ENCODE results near the gene PDXK.

The PDXK gene

GRCh38 chr21:43785134-43785533 lies 66.2 kb downstream of the PDXK start:
- DNase-seq: no peak

GRCh38 chr21:43786300-43786806 lies 67.4 kb downstream of the PDXK start:
- no peak for DNase-seq

DNA sequence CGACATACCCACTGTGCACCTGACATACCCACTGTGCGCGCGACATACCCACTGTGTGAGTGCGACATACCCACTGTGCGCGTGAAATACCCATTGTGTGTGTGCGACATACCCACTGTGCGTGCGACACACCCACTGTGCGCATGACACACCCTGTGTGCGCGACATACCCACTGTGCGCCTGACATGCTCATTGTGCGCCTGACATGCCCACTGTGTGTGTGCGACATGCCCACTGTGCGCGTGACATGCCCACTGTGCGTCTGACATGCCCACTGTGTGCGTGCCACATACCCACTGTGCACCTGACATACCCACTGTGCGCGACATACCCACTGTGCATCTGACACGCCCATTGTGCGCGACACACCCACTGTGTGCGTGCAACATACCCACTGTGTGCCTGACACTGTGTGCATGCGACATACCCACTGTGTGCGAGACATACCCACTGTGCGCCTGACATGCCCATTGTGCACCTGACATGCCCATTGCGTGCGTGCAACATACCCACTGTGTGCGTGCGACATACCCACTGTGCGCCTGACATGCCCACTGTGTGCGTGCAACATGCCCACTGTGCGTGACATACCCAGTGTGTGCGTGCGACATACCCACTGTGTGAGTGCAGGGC lies 68.0 kb downstream of the PDXK start:
- no peak for DNase-seq

- peak; percentile 90 for DNase-seq
Observed at GRCh38 chr21:43789276-43790009, 70.5 kb downstream of the PDXK start, which contains the start of gene RRP1. Gene RRP1 (plus strand): TSS chr21:43789577. CDS start chr21:43789630, 53 bp downstream.

GRCh38 chr21:43790010-43790524 lies 71.1 kb downstream of the PDXK start:
- no peak for DNase-seq

- no peak for DNase-seq
Observed at GRCh38 chr21:43792406-43792805, 73.5 kb downstream of the PDXK start.

DNA sequence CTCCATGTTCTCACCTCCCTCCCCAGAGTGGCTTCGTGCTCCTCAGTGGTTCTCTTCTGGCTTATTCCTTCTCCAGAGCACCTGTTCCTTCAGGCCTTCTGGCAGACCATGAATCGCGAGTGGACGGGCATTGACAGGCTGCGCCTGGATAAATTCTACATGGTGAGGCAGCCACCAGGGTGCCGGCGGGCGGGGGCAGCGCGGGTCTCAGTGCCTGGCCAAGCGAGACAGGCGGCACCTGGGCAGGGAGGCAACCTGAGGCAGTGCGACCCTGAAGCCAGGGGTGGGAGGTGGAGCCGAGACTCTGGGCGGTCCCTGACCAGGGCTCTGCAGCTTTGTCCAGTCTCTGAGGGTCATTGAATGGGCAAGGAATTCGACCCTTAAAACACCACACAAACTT lies 74.3 kb downstream of the PDXK start:
- no peak for DNase-seq

DNA sequence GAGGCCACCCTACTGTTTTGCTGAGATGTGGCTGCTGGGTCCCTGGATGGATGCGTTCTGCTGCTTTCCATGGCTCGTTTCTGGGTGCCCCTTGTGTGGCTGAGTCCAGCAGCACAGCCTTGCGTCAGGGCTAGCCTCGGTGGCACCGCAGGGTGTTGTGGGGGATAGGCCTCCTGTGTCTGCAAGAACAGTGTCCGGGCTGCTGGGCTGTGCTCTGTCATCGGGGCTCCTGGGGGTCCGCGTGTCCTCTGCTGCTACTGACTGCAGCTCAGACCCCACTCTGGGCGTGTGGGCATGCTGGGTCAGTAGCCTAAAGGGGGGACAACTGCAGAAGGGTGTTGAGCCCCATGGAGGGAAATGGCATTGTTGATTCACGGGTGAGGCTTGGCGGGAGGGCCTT lies 75.4 kb downstream of the PDXK start:
- DNase-seq: no peak

DNA sequence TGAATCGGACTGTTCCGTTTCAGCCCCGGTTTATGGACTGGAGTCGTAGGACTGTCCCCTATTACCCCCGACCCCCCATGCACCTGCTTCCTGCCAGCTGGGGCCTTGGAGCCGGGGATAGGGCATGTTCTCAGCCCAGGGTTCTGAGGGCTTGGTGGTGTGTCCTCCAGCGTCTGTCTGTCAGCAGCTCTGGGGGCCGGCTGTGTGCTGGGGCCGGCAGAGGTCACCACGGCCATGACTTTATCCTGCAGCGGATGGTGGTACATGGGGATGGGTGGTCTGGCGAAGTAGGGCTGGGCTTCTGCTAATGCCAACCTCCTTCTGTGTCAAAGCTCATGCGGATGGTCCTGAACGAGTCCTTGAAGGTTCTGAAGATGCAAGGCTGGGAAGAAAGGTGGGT lies 75.9 kb downstream of the PDXK start:
- no peak for DNase-seq

- no peak for DNase-seq
Observed at GRCh38 chr21:43797415-43797814, 78.5 kb downstream of the PDXK start.

DNA sequence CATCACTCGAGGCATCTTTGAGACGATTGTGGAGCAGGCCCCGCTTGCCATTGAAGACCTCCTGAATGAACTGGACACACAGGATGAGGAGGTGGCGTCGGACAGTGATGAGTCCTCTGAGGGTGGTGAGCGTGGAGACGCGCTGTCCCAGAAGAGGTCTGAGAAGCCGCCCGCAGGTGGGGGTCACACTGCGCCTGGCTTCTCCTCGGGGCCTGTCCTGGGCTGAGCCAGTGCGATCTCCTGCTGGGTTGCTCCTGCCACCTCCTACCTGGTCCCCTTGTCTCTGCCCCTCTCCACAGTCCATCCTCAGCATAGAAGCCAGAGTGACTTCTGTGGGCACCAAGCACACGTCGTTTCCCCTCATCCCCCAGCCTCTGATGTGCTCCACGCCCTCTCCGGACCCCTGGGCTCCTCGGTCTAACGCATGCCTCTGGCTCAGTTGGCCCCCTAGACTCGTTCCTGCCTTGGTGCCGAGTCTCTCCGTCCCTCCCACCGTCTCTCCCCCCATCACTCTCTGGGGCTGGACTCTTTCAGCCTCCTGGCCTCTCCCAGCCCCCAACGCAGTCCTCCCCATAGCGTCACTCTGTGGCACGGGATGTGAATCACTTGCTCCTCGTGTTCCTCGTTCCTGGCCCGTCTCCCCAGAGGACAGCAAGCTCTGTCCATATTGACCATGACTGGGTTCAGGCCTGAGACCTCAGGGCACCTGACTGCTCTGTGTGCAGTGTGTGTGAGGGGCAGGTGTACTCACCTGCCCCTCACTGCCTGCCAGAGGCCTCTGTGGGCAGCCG lies 79.2 kb downstream of the PDXK start:
- DNase-seq: no peak

DNA sequence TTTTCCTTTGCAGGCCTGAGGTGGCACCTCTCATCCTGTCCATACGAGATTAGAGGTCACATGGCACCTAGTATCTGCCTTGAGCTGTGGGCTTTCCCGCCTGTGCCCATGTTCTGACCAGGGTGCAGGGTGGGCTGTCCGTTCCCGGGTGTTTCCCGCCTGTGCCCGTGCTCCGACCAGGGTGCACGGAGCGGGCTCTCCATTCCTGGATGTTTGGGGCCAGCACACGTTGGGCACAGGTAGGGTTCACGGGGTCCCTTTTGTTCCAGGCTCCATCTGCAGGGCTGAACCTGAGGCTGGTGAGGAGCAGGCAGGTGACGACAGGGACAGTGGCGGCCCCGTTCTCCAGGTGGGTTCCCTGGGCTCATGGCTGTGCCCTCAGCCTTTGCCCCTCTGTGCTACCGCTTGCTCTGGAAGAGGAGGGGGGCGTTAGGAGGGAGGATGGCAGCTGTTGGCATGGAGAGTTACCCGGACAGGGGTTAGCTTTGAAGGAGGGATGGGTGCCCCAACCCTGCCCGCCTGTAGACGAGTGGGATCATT lies 80.4 kb downstream of the PDXK start:
- DNase-seq: no peak

GRCh38 chr21:43800124-43800523 lies 81.2 kb downstream of the PDXK start:
- no peak for DNase-seq

DNA sequence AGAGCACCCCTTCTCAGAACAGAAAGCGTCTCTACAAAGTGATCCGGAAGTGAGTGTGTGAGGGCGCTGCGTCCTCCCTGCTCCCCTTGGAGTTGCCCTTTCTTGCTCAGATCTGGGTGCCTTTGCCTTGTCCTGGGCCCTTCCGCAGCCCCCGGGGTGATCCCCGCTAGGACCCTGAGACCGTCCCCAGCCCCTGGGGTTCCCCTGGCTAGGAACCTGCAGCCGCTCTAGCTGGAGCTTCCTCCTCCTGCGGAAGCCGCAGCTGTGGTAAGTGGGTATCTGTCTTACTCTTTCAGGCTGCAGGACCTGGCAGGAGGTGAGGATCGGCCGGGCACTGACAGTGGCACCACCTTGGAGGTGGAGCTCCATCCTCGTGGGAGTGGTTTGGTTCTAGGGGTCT lies 81.6 kb downstream of the PDXK start:
- DNase-seq: no peak

DNA sequence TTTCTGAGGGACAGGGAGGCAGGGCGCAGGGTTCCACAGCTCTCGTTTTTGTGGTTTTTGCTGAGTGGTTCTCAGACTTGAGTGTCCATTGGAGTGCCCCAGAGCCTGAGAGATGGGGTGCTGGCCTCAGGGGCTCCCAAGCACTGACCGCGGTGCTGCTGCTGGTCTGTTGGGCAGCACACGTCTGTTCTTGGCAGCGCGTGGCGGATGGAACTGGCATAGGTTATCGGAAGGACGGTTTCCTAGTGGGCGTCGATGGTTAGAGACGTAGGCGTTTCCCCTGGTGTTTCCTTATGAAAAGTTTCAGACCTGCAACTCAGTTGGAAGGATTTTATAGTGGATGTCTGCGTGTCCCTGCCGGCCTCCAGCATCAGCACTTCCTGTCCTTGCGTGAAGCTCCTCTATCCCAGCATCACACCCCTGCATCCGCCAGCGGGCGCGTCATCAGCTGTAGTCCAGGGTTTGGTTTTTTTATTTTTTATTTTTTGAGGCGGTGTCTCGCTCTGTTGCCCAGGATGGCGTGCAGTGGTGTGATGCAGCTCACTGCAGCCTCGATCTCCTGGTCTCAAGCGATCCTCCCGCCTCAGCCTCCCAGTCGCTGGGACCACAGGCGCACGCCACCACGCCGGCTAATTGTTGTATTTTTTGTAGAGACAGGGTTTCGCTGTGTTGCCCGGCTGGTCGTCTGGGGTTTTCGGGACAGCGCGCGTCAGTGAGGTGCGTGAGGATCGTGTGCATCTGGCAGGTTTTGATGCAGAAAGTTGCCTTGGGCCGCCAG lies 82.3 kb downstream of the PDXK start:
- DNase-seq: no peak

- no peak for DNase-seq
Observed at GRCh38 chr21:43802713-43803313, 83.9 kb downstream of the PDXK start.

DNA sequence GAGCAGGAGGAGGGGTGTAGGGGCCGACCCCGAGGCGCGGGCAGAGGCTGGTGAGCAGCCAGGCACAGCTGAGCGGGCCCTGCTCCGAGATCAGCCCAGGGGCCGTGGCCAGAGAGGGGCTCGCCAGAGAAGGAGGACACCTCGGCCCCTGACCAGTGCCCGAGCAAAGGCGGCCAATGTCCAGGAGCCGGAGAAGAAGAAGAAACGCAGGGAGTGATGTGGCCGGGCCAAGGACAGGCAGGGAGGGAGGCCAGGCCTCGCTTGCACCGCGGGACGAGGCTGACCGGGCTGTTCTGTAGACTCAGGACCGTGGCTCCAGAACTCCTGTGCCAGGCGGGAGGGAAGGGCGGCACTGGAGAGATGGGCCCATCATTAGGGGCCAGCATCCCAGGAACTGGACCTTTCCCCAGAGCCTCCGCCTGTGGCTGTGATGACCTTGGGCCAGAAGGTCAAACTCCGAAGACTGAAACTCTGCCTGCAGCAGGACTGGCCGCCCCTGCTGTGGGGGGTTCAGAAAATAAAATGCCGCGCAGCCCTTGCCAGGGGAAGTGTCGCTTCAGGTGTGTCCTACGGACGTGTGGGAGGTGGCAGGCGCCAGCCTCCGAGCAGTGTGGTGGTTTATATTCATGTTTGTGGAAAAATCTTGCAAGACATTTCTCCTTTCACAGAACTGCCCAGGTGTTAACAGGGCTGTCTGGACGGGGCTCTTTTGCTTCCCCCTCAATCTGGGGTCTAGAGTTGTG lies 84.8 kb downstream of the PDXK start:
- no peak for DNase-seq

DNA sequence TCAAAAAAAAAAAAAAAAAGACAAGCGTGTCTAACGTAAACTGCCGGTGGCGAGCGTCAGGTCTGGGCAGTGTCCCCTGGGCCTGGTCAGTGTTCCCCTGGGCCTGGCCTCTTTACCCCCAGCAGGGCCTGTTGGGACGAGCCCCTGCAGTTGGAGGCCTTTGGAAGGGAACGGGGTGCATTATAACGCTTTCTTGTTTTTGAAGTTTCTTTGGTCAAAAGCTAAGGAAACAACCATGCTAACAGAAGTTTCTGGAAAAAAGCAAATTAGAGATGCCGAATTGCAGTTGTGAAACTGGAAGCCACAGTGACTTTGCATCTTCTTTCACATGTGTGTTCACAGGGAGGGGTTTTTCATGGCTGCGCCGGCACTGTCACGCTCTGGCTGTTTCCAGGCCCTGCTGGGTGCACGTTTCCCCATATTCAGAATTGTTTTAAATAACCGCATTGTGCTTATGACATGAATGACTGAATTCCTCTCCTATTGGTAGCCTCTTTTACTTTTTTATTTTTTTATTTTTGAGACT lies 86.4 kb downstream of the PDXK start:
- no peak for DNase-seq

- no peak for DNase-seq
Observed at GRCh38 chr21:43806017-43806710, 87.2 kb downstream of the PDXK start.

GRCh38 chr21:43808367-43808766 lies 89.4 kb downstream of the PDXK start:
- no peak for DNase-seq

Measured in activated gamma-delta T cell (primary cell).